GM10248 (cell line): ENCODE data around the gene FAM219A.
A peak's percentile ranks its signal among the peaks of the same experiment; 100 is the strongest.

ENCODE experiments used
- CTCF ChIA-PET: fragments of 300-600 bp; sonication (Branson Sonifier 250); formaldehyde crosslinking; extraction: SDS; loops from one replicate; lab custom pipeline; 2021; ENCODE audit warnings: antibody characterized with exemption; lab: Yijun Ruan, JAX
- POLR2A ChIA-PET: fragments of 350-650 bp; sonication (Branson Sonifier 250); formaldehyde crosslinking; extraction: SDS; loops from one replicate; lab custom pipeline; 2020; ENCODE audit warnings: antibody characterized with exemption; lab: Yijun Ruan, JAX
- DNase-seq: peaks from one replicate; pipeline ENCODE4 v3.0.0; 2012; ENCODE audit errors: extremely low spot score
- CTCF ChIP-seq: IDR thresholded peaks from 2 replicates; pipeline ENCODE4 v1.5.1; 2012; ENCODE audit warnings: mild to moderate bottlenecking, low read depth; ENCODE audit errors: extremely low read depth, missing control alignments, control extremely low read depth

FAM219A gene

DNA sequence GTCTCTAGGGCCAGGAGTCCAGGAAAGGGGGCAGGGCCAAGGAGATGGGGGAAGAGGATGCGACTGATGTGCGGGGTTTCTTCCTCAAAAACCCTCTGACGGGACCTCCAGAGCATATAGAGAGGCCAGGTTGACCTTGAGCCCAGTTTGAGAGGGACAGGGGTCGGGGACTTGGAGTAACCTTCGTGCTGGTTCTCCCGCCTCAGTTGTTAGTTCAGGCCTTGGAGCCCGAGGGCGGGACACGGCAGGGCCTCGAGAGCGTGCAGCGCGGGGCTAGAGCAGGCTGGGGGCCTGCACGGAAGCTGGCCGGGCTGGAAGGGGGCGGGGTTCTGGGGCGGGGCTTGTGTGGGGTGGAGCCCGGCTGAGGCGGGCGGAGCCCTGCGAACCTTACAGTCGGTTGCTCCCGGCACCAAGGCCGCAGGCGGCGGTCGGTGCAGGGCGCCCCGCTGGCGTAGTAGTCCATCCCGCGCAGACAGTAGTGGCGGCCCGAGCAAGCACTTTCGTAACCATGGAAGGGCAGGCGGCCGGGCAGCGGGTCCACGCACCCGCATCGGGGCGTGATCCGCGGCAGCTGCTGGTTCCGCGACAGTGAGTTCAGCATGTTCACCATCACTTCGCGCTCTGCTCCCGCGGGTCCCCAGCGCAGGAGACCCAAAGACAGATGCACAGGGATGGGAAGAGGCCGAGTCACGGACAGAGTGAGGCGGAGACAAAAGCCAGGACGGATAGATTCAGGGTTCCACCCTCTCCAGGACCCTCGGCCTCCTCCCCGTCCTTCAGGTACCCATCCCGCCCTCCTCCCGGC is 77.7 kb downstream of the FAM219A start:
- TF ChIP-seq CTCF, result no peak
- CTCF ChIA-PET, result interaction anchor here (0.8 to 9.0 kb wide), 12 partner anchors 7 to 258 kb away, joined by 3 to 162 read pairs (median 6); partner anchors contain the start of gene SIGMAR1
- peak; percentile 94 for DNase-seq
- POLR2A ChIA-PET, result interaction anchor here (0.6 kb wide), 1 partner anchor 11 kb away, joined by 7 read pairs; no protein-coding TSS in a partner anchor

GRCh38 chr9:34380034-34380510 is 78.3 kb downstream of the FAM219A start:
- peak; percentile 29 for DNase-seq
- POLR2A ChIA-PET, result interaction anchor here (0.6 kb wide), 1 partner anchor 10 kb away, joined by 7 read pairs; no protein-coding TSS in a partner anchor
- no peak for TF ChIP-seq CTCF
- CTCF ChIA-PET, result interaction anchor here (1.1 to 9.0 kb wide), 14 partner anchors 8 to 307 kb away, joined by 3 to 162 read pairs (median 6); partner anchors contain the start of gene SIGMAR1

- ChIA-PET CTCF (interaction anchor here (0.6 to 9.0 kb wide), 34 partner anchors 9 to 567 kb away, joined by 3 to 162 read pairs (median 4); partner anchors contain the start of gene SIGMAR1), POLR2A (interaction anchor here (0.8 kb wide), 1 partner anchor 45 kb away, joined by 3 read pairs; no protein-coding TSS in a partner anchor)
- peak; percentile 99 for TF ChIP-seq CTCF
- DNase-seq, result peak; percentile 90
Observed at GRCh38 chr9:34379334-34380033, 78.9 kb downstream of the FAM219A start.

DNA sequence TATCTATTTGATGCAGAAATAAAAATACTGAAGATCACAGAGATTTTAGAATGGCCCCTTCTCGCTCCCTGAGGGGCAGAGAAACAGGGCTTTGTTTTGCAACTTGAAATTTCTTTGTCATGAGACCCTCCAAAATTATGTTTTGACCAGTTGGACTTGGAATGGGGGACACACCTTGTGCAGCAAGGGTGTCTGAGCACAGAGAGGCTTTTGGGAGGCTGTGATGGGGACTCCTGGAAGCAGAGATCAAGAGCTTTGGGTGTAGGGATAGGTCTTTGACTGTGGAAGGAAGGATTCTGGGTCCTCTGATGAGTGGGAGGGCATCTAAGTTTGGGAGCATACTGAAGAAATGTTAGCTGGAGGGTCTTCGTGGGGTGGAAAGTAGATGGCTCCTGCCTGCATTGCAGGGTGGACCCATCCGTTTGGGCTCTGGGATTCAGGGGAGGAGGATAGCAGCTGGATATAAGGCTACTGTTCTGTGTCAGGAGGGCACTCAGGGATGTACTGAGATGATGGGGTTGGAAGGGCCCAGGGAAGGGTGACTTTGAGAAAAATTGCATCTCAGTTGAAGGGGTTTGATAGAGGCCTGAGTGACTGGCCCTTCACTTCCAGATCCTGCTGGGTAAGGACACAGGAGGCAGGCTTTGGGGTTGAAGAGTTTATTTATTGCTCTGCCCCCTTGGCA is 79.9 kb downstream of the FAM219A start:
- POLR2A ChIA-PET, result interaction anchor here (0.8 kb wide), 1 partner anchor 44 kb away, joined by 3 read pairs; no protein-coding TSS in a partner anchor
- TF ChIP-seq CTCF, result no peak
- DNase-seq, result peak; percentile 4
- CTCF ChIA-PET, result interaction anchor here (0.6 to 9.0 kb wide), 38 partner anchors 10 to 566 kb away, joined by 3 to 162 read pairs (median 4); partner anchors contain the start of gene SIGMAR1

- POLR2A ChIA-PET, result interaction anchor here (2.0 kb wide), 1 partner anchor 42 kb away, joined by 9 read pairs; no protein-coding TSS in a partner anchor
Observed at GRCh38 chr9:34377404-34377746, 81.0 kb downstream of the FAM219A start.

More at GRCh38 chr9:34377404-34377746, 81.0 kb downstream of the FAM219A start:
- DNase-seq, result peak; percentile 16
- CTCF ChIA-PET, result interaction anchor here (0.7 to 9.0 kb wide), 14 partner anchors 15 to 563 kb away, joined by 3 to 162 read pairs (median 5); no protein-coding TSS in a partner anchor
- no peak for TF ChIP-seq CTCF
